Vagina (tissue), 2 donors: ENCODE data around the gene USP46. TPM values are rescaled to one million over a fixed set of nuclear protein-coding genes. Genes with fewer than 3 reads are reported as not detected.

Source experiments
- DNase-seq, 2 donors: peaks; one replicate each; pipeline ENCODE4 v3.0.0-alpha.2; 2017; ENCODE audit errors: extremely low spot score in 2 of 2
- H3K27ac ChIP-seq: fragments of 200-600 bp; sonication (generic); one replicate; pipeline ENCODE4 v1.5.1; 2019
- H3K27me3 ChIP-seq: fragments of 200-600 bp; sonication (generic); one replicate; pipeline ENCODE4 v1.5.1; 2019
- H3K36me3 ChIP-seq, 2 donors: fragments of 200-600 bp; sonication (generic); one replicate each; pipeline ENCODE4 v1.5.1; 2017 to 2019
- H3K4me1 ChIP-seq: fragments of 200-600 bp; sonication (generic); one replicate; pipeline ENCODE4 v1.5.1; 2019
- H3K4me3 ChIP-seq, 2 donors: fragments of 200-600 bp; sonication (generic); 1 replicate in 1 of 2; 2 replicates in 1 of 2; pipeline ENCODE4 v1.5.1; 2016 to 2019
- H3K9me3 ChIP-seq: fragments of 200-600 bp; sonication (generic); one replicate; pipeline ENCODE4 v1.5.1; 2019
- CTCF ChIP-seq, 3 experiments: fragments of 450-650 bp in 2 of 3; fragments of 200-600 bp in 1 of 3; sonication (generic) in 1 of 3; IDR thresholded peaks; one replicate each; pipeline ENCODE4 v1.5.1; 2017 to 2019; ENCODE audit warnings: antibody characterized with exemption in 3 of 3, mild to moderate bottlenecking in 2 of 3, moderate library complexity in 2 of 3
- POLR2A ChIP-seq, 2 donors: fragments of 450-650 bp; IDR thresholded peaks; one replicate each; pipeline ENCODE4 v1.6.1; 2017; ENCODE audit warnings: antibody characterized with exemption in 2 of 2, mild to moderate bottlenecking in 2 of 2, moderate library complexity in 2 of 2
- POLR2AphosphoS5 ChIP-seq, 2 donors: sonication (generic); formaldehyde crosslinking; IDR thresholded peaks; one replicate each; pipeline ENCODE4 v1.9.0; 2017; ENCODE audit warnings: antibody characterized with exemption in 2 of 2, mild to moderate bottlenecking in 2 of 2, low read depth in 1 of 2; ENCODE audit not compliant: insufficient read depth in 1 of 2
- intact Hi-C: fragments of 100-400 bp; cut with DNase I; formaldehyde crosslinking; loops from one replicate; pipeline ENCODE4 v1.15.1; 2023
- total RNA-seq: library from RNA; depleted of rRNA; stranded (reverse); fragments of >200 nt; gene quantifications from one replicate; pipeline ENCODE4 v1.2.3, GENCODE V29; 2016

USP46 gene
- total RNA-seq, 1 donor from 2014 or later: 10.6 TPM

GRCh38 chr4:52628543-52628942 is 30.6 kb downstream of the USP46 start:
- Histone ChIP-seq H3K27ac (no peak overlapping the region), H3K9me3 (no peaks in the 10 kb centered on the region), H3K36me3 (peaks cover 0 to 18% of the 10 kb centered on the region in 2 donors), H3K4me1 (no peaks in the 10 kb centered on the region), H3K27me3 (no peaks in the 10 kb centered on the region), H3K4me3 (no peak overlapping the region)
- DNase-seq: no peak
- TF ChIP-seq POLR2AphosphoS5 (IDR thresholded peaks at IDR 0.05; ENCODE audit: insufficient read depth in 1 of 2, low read depth in 1 of 2) (no peak), POLR2A (IDR thresholded peaks at IDR 0.05) (no peak), CTCF (IDR thresholded peaks at IDR 0.05) (no peak)
- intact Hi-C loops: no loop called here

- H3K4me1 ChIP-seq: no peaks in the 10 kb centered on the region
- no peak for DNase-seq
- H3K9me3 ChIP-seq: no peaks in the 10 kb centered on the region
- peaks cover 0 to 18% of the 10 kb centered on the region in 2 donors for H3K36me3 ChIP-seq
- intact Hi-C loops: no loop called here
- H3K27me3 ChIP-seq: no peaks in the 10 kb centered on the region
- TF ChIP-seq POLR2A (IDR thresholded peaks at IDR 0.05) (no peak), CTCF (IDR thresholded peaks at IDR 0.05) (no peak), POLR2AphosphoS5 (IDR thresholded peaks at IDR 0.05; ENCODE audit: insufficient read depth in 1 of 2, low read depth in 1 of 2) (no peak)
- H3K27ac ChIP-seq: no peak overlapping the region
- H3K4me3 ChIP-seq: no peak overlapping the region
These were observed 31.2 kb downstream of the USP46 start for GRCh38 chr4:52627876-52628275.

- Histone ChIP-seq H3K27ac (no peak overlapping the region), H3K4me3 (no peak overlapping the region), H3K9me3 (no peaks in the 10 kb centered on the region), H3K36me3 (peaks cover 0 to 18% of the 10 kb centered on the region in 2 donors), H3K4me1 (no peaks in the 10 kb centered on the region), H3K27me3 (no peaks in the 10 kb centered on the region)
- intact Hi-C loops: no loop called here
- TF ChIP-seq CTCF (IDR thresholded peaks at IDR 0.05) (no peak), POLR2A (IDR thresholded peaks at IDR 0.05) (no peak), POLR2AphosphoS5 (IDR thresholded peaks at IDR 0.05; ENCODE audit: insufficient read depth in 1 of 2, low read depth in 1 of 2) (no peak)
- no peak for DNase-seq
These were observed 33.9 kb downstream of the USP46 start for GRCh38 chr4:52625216-52625615.

- no peaks in the 10 kb centered on the region for H3K27me3 ChIP-seq
- no peak for DNase-seq
- H3K36me3 ChIP-seq: peaks cover 0 to 14% of the 10 kb centered on the region in 2 donors
- intact Hi-C loops: no loop called here
- TF ChIP-seq POLR2A (IDR thresholded peaks at IDR 0.05) (no peak), CTCF (IDR thresholded peaks at IDR 0.05) (no peak), POLR2AphosphoS5 (IDR thresholded peaks at IDR 0.05; ENCODE audit: insufficient read depth in 1 of 2, low read depth in 1 of 2) (no peak)
- H3K4me1 ChIP-seq: no peaks in the 10 kb centered on the region
- H3K9me3 ChIP-seq: no peaks in the 10 kb centered on the region
- no peak overlapping the region for H3K4me3 ChIP-seq
- H3K27ac ChIP-seq: no peak overlapping the region
These were observed 36.5 kb downstream of the USP46 start for GRCh38 chr4:52622564-52622963.

GRCh38 chr4:52621567-52621966 is 37.5 kb downstream of the USP46 start:
- H3K9me3 ChIP-seq: no peaks in the 10 kb centered on the region
- intact Hi-C loops: no loop called here
- H3K27ac ChIP-seq: no peak overlapping the region
- H3K4me3 ChIP-seq: no peak overlapping the region
- no peaks in the 10 kb centered on the region for H3K27me3 ChIP-seq
- peaks cover 0 to 12% of the 10 kb centered on the region in 2 donors for H3K36me3 ChIP-seq
- no peak for TF ChIP-seq POLR2AphosphoS5 (IDR thresholded peaks at IDR 0.05; ENCODE audit: insufficient read depth in 1 of 2, low read depth in 1 of 2)
- no peak for TF ChIP-seq CTCF (IDR thresholded peaks at IDR 0.05)
- TF ChIP-seq POLR2A (IDR thresholded peaks at IDR 0.05): no peak
- DNase-seq: no peak
- H3K4me1 ChIP-seq: no peaks in the 10 kb centered on the region
